Astrocyte (in vitro differentiated cells and primary cell): Measurements from ENCODE around the gene PER3. TPM values are rescaled to one million over a fixed set of nuclear protein-coding genes. Genes with fewer than 3 reads are reported as not detected.

Experiments
- DNase-seq: peaks from one replicate; pipeline ENCODE4 v3.0.0-alpha.2; 2010; ENCODE audit warnings: low read depth
- FAIRE-seq: peaks from 2 replicates; lab custom pipeline; 2011; peaks lifted over from hg19 to GRCh38; lab: Jason Lieb, UNC
- H2AFZ ChIP-seq: 2 replicates; pipeline ENCODE4 v1.6.0; 2012; ENCODE audit warnings: low read depth, low read length, inconsistent platforms
- H3K27ac ChIP-seq: 2 replicates; pipeline ENCODE4 v1.5.1; 2011; ENCODE audit warnings: low read depth, low read length, inconsistent platforms
- H3K27me3 ChIP-seq: 2 replicates; pipeline ENCODE4 v1.6.0; 2011; ENCODE audit warnings: low read length, inconsistent platforms; ENCODE audit not compliant: insufficient read depth
- H3K36me3 ChIP-seq: 2 replicates; pipeline ENCODE4 v1.5.1; 2011; ENCODE audit warnings: low read length, inconsistent platforms; ENCODE audit not compliant: insufficient read depth
- H3K4me1 ChIP-seq: 2 replicates; pipeline ENCODE4 v1.5.1; 2011; ENCODE audit warnings: low read length, inconsistent platforms; ENCODE audit not compliant: insufficient read depth
- H3K4me2 ChIP-seq: 2 replicates; pipeline ENCODE4 v1.6.0; 2012; ENCODE audit warnings: low read length, inconsistent platforms
- H3K4me3 ChIP-seq: 2 replicates; pipeline ENCODE4 v1.5.1; 2011; ENCODE audit warnings: low read depth, mild to moderate bottlenecking, low read length, inconsistent platforms; ENCODE audit not compliant: insufficient read depth
- H3K79me2 ChIP-seq: 2 replicates; pipeline ENCODE4 v1.6.0; 2012; ENCODE audit warnings: mild to moderate bottlenecking, low read length, inconsistent platforms; ENCODE audit not compliant: insufficient read depth
- H3K9ac ChIP-seq: 2 replicates; pipeline ENCODE4 v1.6.0; 2012; ENCODE audit warnings: mild to moderate bottlenecking, low read length, inconsistent platforms
- H3K9me3 ChIP-seq: 2 replicates; pipeline ENCODE4 v1.5.1; 2012; ENCODE audit warnings: low read depth, mild to moderate bottlenecking, low read length, inconsistent platforms; ENCODE audit not compliant: insufficient read depth
- H4K20me1 ChIP-seq: 2 replicates; pipeline ENCODE4 v1.6.0; 2012; ENCODE audit warnings: low read length, inconsistent platforms; ENCODE audit not compliant: insufficient read depth
- H3K27ac Mint-ChIP-seq: one replicate; pipeline ENCODE4 v1.8.0; 2021; ENCODE audit warnings: mild to moderate bottlenecking, mixed read lengths; ENCODE audit not compliant: unreplicated experiment
- H3K27me3 Mint-ChIP-seq: one replicate; pipeline ENCODE4 v1.8.0; 2021; ENCODE audit warnings: low read depth, mixed read lengths; ENCODE audit not compliant: unreplicated experiment
- H3K36me3 Mint-ChIP-seq: one replicate; pipeline ENCODE4 v1.8.0; 2021; ENCODE audit warnings: low read depth, mixed read lengths; ENCODE audit not compliant: unreplicated experiment
- H3K4me1 Mint-ChIP-seq: one replicate; pipeline ENCODE4 v1.8.0; 2021; ENCODE audit warnings: low read depth, mixed read lengths; ENCODE audit not compliant: unreplicated experiment
- H3K4me3 Mint-ChIP-seq: one replicate; pipeline ENCODE4 v1.8.0; 2021; ENCODE audit warnings: mild to moderate bottlenecking, moderate library complexity, mixed read lengths; ENCODE audit not compliant: unreplicated experiment
- H3K9me3 Mint-ChIP-seq: one replicate; pipeline ENCODE4 v1.8.0; 2021; ENCODE audit warnings: mild to moderate bottlenecking, mixed read lengths; ENCODE audit not compliant: unreplicated experiment
- EZH2 ChIP-seq: IDR thresholded peaks from 2 replicates; pipeline ENCODE4 v1.6.1; 2012; ENCODE audit warnings: mild to moderate bottlenecking, low read length, inconsistent platforms; ENCODE audit not compliant: insufficient read depth
- total RNA-seq: library from RNA; stranded (reverse); gene quantifications from 2 replicates; pipeline ENCODE4 v1.2.1, GENCODE V29; 2021
- TF ChIP-seq, protein P1 (sequence below): IDR thresholded peaks from 2 replicates; pipeline ENCODE4 v1.5.1; 2011; ENCODE audit warnings: low read depth, mild to moderate bottlenecking, inconsistent platforms, low read length, moderate library complexity; ENCODE audit not compliant: insufficient read depth

Gene PER3
- total RNA-seq, 1 donor from 2014 or later, result 2.5 TPM

DNA sequence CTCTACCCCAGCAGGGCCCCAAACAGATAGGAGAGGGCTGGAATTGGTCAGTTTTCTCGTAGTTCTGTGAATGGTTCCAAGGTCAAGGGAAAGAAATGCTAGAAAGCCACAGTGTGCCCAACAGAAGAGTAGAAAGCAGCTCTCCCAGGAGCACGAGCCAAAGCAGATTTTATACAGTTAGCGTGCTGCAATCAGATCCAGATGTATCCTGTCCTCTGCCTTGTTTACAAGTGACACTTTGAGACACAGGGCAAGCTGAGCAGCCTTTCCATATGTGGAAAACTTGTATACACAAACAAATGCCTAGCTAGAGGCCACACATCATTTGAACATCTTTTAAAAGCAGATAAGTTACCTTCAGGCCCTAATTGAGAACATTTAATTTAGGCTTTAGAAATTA is 6.5 kb upstream of the PER3 start:
- Mint-ChIP-seq H3K4me3 (no peak overlapping the region), H3K9me3 (no peaks in the 10 kb centered on the region), H3K4me1 (peaks cover 11% of the 10 kb centered on the region), H3K27me3 (no peaks in the 10 kb centered on the region), H3K36me3 (peaks cover 16% of the 10 kb centered on the region), H3K27ac (no peak overlapping the region)
- Histone ChIP-seq H3K9me3 (no peaks in the 10 kb centered on the region), H3K36me3 (peaks cover 46% of the 10 kb centered on the region), H3K9ac (no peak overlapping the region), H3K27ac (no peak overlapping the region), H3K27me3 (no peaks in the 10 kb centered on the region), H3K4me3 (no peak overlapping the region), H3K4me2 (no peak overlapping the region), H3K79me2 (peaks cover 36% of the 10 kb centered on the region), H4K20me1 (peaks cover 27% of the 10 kb centered on the region), H2AFZ (no peak overlapping the region), H3K4me1 (no peaks in the 10 kb centered on the region)
- no peak for DNase-seq
- no peak for FAIRE-seq
- TF ChIP-seq, protein P1, sequence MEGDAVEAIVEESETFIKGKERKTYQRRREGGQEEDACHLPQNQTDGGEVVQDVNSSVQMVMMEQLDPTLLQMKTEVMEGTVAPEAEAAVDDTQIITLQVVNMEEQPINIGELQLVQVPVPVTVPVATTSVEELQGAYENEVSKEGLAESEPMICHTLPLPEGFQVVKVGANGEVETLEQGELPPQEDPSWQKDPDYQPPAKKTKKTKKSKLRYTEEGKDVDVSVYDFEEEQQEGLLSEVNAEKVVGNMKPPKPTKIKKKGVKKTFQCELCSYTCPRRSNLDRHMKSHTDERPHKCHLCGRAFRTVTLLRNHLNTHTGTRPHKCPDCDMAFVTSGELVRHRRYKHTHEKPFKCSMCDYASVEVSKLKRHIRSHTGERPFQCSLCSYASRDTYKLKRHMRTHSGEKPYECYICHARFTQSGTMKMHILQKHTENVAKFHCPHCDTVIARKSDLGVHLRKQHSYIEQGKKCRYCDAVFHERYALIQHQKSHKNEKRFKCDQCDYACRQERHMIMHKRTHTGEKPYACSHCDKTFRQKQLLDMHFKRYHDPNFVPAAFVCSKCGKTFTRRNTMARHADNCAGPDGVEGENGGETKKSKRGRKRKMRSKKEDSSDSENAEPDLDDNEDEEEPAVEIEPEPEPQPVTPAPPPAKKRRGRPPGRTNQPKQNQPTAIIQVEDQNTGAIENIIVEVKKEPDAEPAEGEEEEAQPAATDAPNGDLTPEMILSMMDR, result no peak

DNA sequence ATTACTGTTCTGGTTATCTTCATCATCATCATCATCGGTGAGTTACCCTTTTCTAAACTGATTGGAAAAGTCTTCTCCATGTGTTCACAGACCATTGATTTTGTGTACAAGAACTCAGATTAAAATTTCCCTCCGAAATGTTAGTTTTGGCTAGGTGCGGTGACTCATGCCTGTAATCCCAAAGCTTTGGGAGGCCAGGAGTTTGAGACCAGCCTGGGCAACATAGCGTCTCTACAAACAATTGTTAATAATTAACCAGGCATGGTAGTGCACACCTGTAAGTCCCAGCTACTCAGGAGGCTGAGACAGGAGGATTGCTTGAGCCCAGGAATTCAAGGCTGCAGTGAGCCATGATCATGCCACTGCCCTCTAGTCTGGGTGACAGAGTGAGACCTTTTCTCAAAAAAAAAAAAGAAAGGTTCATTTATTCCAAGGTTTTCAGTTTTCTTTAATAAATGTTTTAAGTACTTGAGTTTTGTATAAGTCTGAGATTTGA is 5.9 kb upstream of the PER3 start:
- H2AFZ ChIP-seq, result no peak overlapping the region
- DNase-seq (no peak), FAIRE-seq (peak; percentile 45)
- no peak overlapping the region for H3K4me3 Mint-ChIP-seq
- H3K4me1 Mint-ChIP-seq, result peaks cover 7% of the 10 kb centered on the region
- no peaks in the 10 kb centered on the region for H3K9me3 ChIP-seq
- H4K20me1 ChIP-seq, result peaks cover 27% of the 10 kb centered on the region
- no peaks in the 10 kb centered on the region for H3K9me3 Mint-ChIP-seq
- no peaks in the 10 kb centered on the region for H3K27me3 ChIP-seq
- H3K36me3 ChIP-seq, result peaks cover 46% of the 10 kb centered on the region
- no peak for TF ChIP-seq EZH2
- TF ChIP-seq, protein P1, result no peak
- H3K79me2 ChIP-seq, result peaks cover 30% of the 10 kb centered on the region
- H3K27me3 Mint-ChIP-seq, result no peaks in the 10 kb centered on the region
- no peak overlapping the region for H3K9ac ChIP-seq
- no peak overlapping the region for H3K4me2 ChIP-seq
- H3K4me3 ChIP-seq, result no peak overlapping the region
- peaks cover 16% of the 10 kb centered on the region for H3K36me3 Mint-ChIP-seq
- no peak overlapping the region for H3K27ac Mint-ChIP-seq
- no peak overlapping the region for H3K27ac ChIP-seq
- peaks cover 4% of the 10 kb centered on the region for H3K4me1 ChIP-seq

DNA sequence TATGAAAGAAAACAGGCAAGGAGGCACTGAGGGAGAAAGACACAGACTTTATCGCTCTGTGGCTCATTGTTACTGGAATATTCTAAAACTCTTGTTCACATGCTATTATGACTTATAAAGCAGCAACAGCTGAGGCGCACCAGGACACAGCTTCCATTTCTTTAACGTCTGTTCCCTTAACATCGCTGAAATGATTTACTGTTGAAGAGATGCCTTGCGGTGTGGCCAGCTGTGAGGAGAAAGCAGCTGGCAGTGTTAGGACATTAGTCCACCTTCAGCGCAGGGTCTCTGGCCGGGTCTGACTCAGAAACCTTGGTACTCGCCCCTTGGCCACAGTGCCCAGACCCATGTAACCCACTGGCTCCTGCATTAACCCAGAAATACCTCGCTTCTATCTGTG is 3.1 kb upstream of the PER3 start:
- H2AFZ ChIP-seq, result no peak overlapping the region
- DNase-seq (no peak), FAIRE-seq (no peak)
- H3K27me3 Mint-ChIP-seq, result no peaks in the 10 kb centered on the region
- peaks cover 35% of the 10 kb centered on the region for H3K36me3 ChIP-seq
- H3K27ac Mint-ChIP-seq, result no peak overlapping the region
- peaks cover 4% of the 10 kb centered on the region for H3K79me2 ChIP-seq
- H3K4me2 ChIP-seq, result no peak overlapping the region
- no peaks in the 10 kb centered on the region for H3K9me3 Mint-ChIP-seq
- no peak overlapping the region for H3K27ac ChIP-seq
- no peak overlapping the region for H3K4me3 Mint-ChIP-seq
- TF ChIP-seq, protein P1, result no peak
- no peak for TF ChIP-seq EZH2
- H3K27me3 ChIP-seq, result no peaks in the 10 kb centered on the region
- no peaks in the 10 kb centered on the region for H3K4me1 Mint-ChIP-seq
- H3K4me3 ChIP-seq, result no peak overlapping the region
- H3K36me3 Mint-ChIP-seq, result peaks cover 8% of the 10 kb centered on the region
- H3K9ac ChIP-seq, result no peak overlapping the region
- peaks cover 19% of the 10 kb centered on the region for H4K20me1 ChIP-seq
- H3K4me1 ChIP-seq, result peaks cover 9% of the 10 kb centered on the region
- no peaks in the 10 kb centered on the region for H3K9me3 ChIP-seq
